HepG2 (cell line): Measurements from ENCODE around the gene KAZN. TPM values are rescaled to one million over a fixed set of nuclear protein-coding genes. Genes with fewer than 3 reads are reported as not detected.
A peak's percentile ranks its signal among the peaks of the same experiment; 100 is the strongest.

Source experiments
- ATAC-seq: fragments of 200-7000 bp; cut with Tn5 transposase; 3 replicates; pipeline ENCODE4 v1.9.1; 2020; ENCODE audit warnings: mild to moderate bottlenecking, moderate library complexity
- BruUV-seq: library from RNA; stranded (reverse); fragments of 400-500 nt; replicated peaks from 2 replicates; lab custom pipeline; 2021; lab: Mats Ljungman, UMichigan
- CTCF ChIA-PET: fragments of 300-600 bp; formaldehyde crosslinking; extraction: SDS; loops from one replicate; lab custom pipeline; 2021; ENCODE audit warnings: low total read pairs, inconsistent platforms, low intra/inter-chr PET ratio; lab: Yijun Ruan, JAX
- POLR2A ChIA-PET: fragments of 350-600 bp; sonication (Branson Sonifier 250); formaldehyde crosslinking; loops from one replicate; lab custom pipeline; 2020; ENCODE audit warnings: antibody characterized with exemption, inconsistent platforms; lab: Yijun Ruan, JAX
- DNase-seq: peaks from one replicate; pipeline ENCODE4 v3.0.0-alpha.2; 2015; ENCODE audit warnings: low spot score
- FAIRE-seq: peaks from 3 replicates; lab custom pipeline; 2011; peaks lifted over from hg19 to GRCh38; lab: Jason Lieb, UNC
- H2AFZ ChIP-seq: one replicate; pipeline ENCODE4 v1.6.1; 2011; ENCODE audit warnings: low read length, inconsistent platforms
- H3K27ac ChIP-seq: fragments of 300-600 bp; 3 replicates; pipeline ENCODE4 v1.8.0; 2011; ENCODE audit warnings: mixed run types, mild to moderate bottlenecking, mixed read lengths, low read length, inconsistent platforms; ENCODE audit not compliant: insufficient read depth; ENCODE audit errors: extremely low read length
- H3K27me3 ChIP-seq, 2 experiments: fragments of 200-600 bp in 1 of 2; 2 replicates in 1 of 2; 3 replicates in 1 of 2; pipeline versions ENCODE4 v1.6.0 to v1.8.0; 2011; ENCODE audit warnings: low read length in 2 of 2, mild to moderate bottlenecking in 2 of 2, moderate library complexity in 2 of 2, inconsistent platforms in 1 of 2; ENCODE audit not compliant: insufficient read depth in 2 of 2, control insufficient read depth in 1 of 2
- H3K36me3 ChIP-seq, 2 experiments: fragments of 200-600 bp in 1 of 2; replicated peaks in 1 of 2; 2 replicates in 1 of 2; 3 replicates in 1 of 2; pipeline versions ENCODE4 v1.5.1 to v1.8.0; 2011; ENCODE audit warnings: low read length in 2 of 2, inconsistent platforms in 1 of 2; ENCODE audit not compliant: insufficient read depth in 2 of 2, control insufficient read depth in 1 of 2
- H3K4me1 ChIP-seq: 2 replicates; pipeline ENCODE4 v1.5.1; 2012; ENCODE audit warnings: low read length, inconsistent platforms; ENCODE audit not compliant: insufficient read depth
- H3K4me2 ChIP-seq: 2 replicates; pipeline ENCODE4 v1.6.0; 2011; ENCODE audit warnings: low read depth, low read length, inconsistent platforms
- H3K4me3 ChIP-seq, 3 experiments: fragments of 200-600 bp in 1 of 3; sonication (generic), shearing (Covaris generic) in 1 of 3; replicated peaks in 1 of 3; 2 replicates each; pipeline ENCODE4 v1.5.1; 2011 to 2016; ENCODE audit warnings: low read length in 3 of 3, inconsistent platforms in 2 of 3, low read depth in 2 of 3, mild to moderate bottlenecking in 2 of 3, control low read depth in 1 of 3, mixed read lengths in 1 of 3; ENCODE audit not compliant: insufficient read depth in 1 of 3
- H3K79me2 ChIP-seq: one replicate; pipeline ENCODE4 v1.6.1; 2011; ENCODE audit warnings: low read length, inconsistent platforms; ENCODE audit not compliant: insufficient read depth
- H3K9ac ChIP-seq: 2 replicates; pipeline ENCODE4 v1.6.0; 2011; ENCODE audit warnings: mild to moderate bottlenecking, low read depth, low read length, inconsistent platforms; ENCODE audit not compliant: insufficient read depth
- H3K9me3 ChIP-seq: 2 replicates; pipeline ENCODE4 v1.5.1; 2012; ENCODE audit warnings: mild to moderate bottlenecking, low read length
- H4K20me1 ChIP-seq: 2 replicates; pipeline ENCODE4 v1.6.0; 2011; ENCODE audit warnings: inconsistent platforms, mild to moderate bottlenecking, low read length, moderate library complexity; ENCODE audit not compliant: insufficient read depth
- AKAP8 ChIP-seq: sonication (generic); formaldehyde crosslinking; IDR thresholded peaks from 2 replicates; pipeline ENCODE4 v1.5.1; 2020; ENCODE audit warnings: mild to moderate bottlenecking, missing genetic modification reagents
- ASH2L ChIP-seq: fragments of 300-600, 200-600 bp; sonication (generic); IDR thresholded peaks from 2 replicates; pipeline ENCODE4 v1.7.0; 2017; ENCODE audit warnings: low read depth, mild to moderate bottlenecking, moderate library complexity, mixed read lengths, low read length; ENCODE audit not compliant: insufficient read length
- E2F2 ChIP-seq: sonication (generic); formaldehyde crosslinking; IDR thresholded peaks from 2 replicates; pipeline ENCODE4 v1.4.0; 2020; ENCODE audit warnings: missing genetic modification reagents, borderline replicate concordance
- HES4 ChIP-seq: sonication (generic); formaldehyde crosslinking; IDR thresholded peaks from 2 replicates; pipeline ENCODE4 v1.9.0; 2021; ENCODE audit warnings: mild to moderate bottlenecking, missing genetic modification reagents, borderline replicate concordance
- HMG20B ChIP-seq: conservative IDR thresholded peaks from 2 replicates; pipeline ENCODE4 v1.6.1; 2016; ENCODE audit warnings: missing genetic modification reagents, missing compliant biosample characterization
- MLX ChIP-seq: IDR thresholded peaks from 2 replicates; pipeline ENCODE4 v1.6.1; 2016
- SAFB2 ChIP-seq: sonication (generic); formaldehyde crosslinking; IDR thresholded peaks from 2 replicates; pipeline ENCODE4 v1.5.1; 2020; ENCODE audit warnings: missing genetic modification reagents, low read depth, mild to moderate bottlenecking, borderline replicate concordance
- SMC3 ChIP-seq: IDR thresholded peaks from 2 replicates; pipeline ENCODE4 v1.6.1; 2011; ENCODE audit warnings: low read length, improper control_type of control experiment
- TOPORS ChIP-seq: sonication (generic); formaldehyde crosslinking; IDR thresholded peaks from 2 replicates; pipeline ENCODE4 v1.8.0; 2023; ENCODE audit warnings: mild to moderate bottlenecking, missing genetic modification reagents
- ZIK1 ChIP-seq: sonication (generic); formaldehyde crosslinking; IDR thresholded peaks from 2 replicates; pipeline ENCODE4 v1.5.0; 2020; ENCODE audit warnings: mild to moderate bottlenecking, low read depth, missing genetic modification reagents, borderline replicate concordance
- ZNF44 ChIP-seq: sonication (generic); formaldehyde crosslinking; IDR thresholded peaks from 2 replicates; pipeline ENCODE4 v1.5.1; 2020; ENCODE audit warnings: mild to moderate bottlenecking, missing genetic modification reagents
- ZNF768 ChIP-seq: sonication (generic); formaldehyde crosslinking; IDR thresholded peaks from 2 replicates; pipeline ENCODE4 v1.4.0; 2020; ENCODE audit warnings: missing genetic modification reagents
- ZNF773 ChIP-seq: sonication (generic); formaldehyde crosslinking; IDR thresholded peaks from 2 replicates; pipeline ENCODE4 v1.4.0; 2020; ENCODE audit warnings: missing genetic modification reagents, borderline replicate concordance
- WGBS: methylation state at CpG from one replicate; pipeline ENCODE4 v1.1.6; 2017; ENCODE audit warnings: low lambda C conversion rate; 5-methylcytosine and 5-hydroxymethylcytosine counted together
- in situ Hi-C: cut with HindIII; loops from 2 replicates; pipeline ENCODE4 v1.10.0; 2017; ENCODE audit warnings: low pct_unique_long_range_greater_than_20kb; ENCODE audit not compliant: extremely low pct_ligation_motif_present
- intact Hi-C: fragments of 100-400 bp; cut with micrococcal nuclease; formaldehyde crosslinking; loops from one replicate; pipeline ENCODE4 v1.10.0; 2022; ENCODE audit not compliant: unreplicated experiment
- polyA plus RNA-seq, 8 experiments: library from polyadenylated mRNA; depleted of rRNA in 3 of 8; stranded (reverse) in 7 of 8; unstranded in 1 of 8; fragments of >200 nt; fragmentation: Illumina TruSeq in 4 of 8; extraction: Trizol in 4 of 8; gene quantifications; 2 replicates each; pipeline versions ENCODE4 v1.2.1 to v1.2.3, GENCODE V29; 2011 to 2016; ENCODE audit warnings: low read depth in 4 of 8, missing spikeins in 1 of 8, mixed read lengths in 1 of 8; ENCODE audit not compliant: insufficient read depth in 1 of 8
- total RNA-seq, 5 experiments: library from RNA; depleted of rRNA; stranded (reverse); fragments of >200 nt; fragmentation: Illumina TruSeq; extraction: Trizol; gene quantifications; 2 replicates each; pipeline ENCODE4 v1.2.3, GENCODE V29; 2016; ENCODE audit warnings: low read depth in 1 of 5

KAZN gene
- total and polyA plus RNA-seq, 2 of the 13 experiments (the other 11 are each of a cell fraction or from before 2014, with no cell fraction given) = 10.4 to 13.5 TPM

GRCh38 chr1:15107058-15107687 is 508.7 kb downstream of the KAZN start (continued):
- no peak for TF ChIP-seq E2F2 (CRISPR knock-in tag)
- no peak for TF ChIP-seq HES4 (CRISPR knock-in tag)
- TF ChIP-seq SAFB2 (CRISPR knock-in tag) = no peak
- peak; percentile 69; the same call in 1 of the 2 replicates for TF ChIP-seq ZNF768 (CRISPR knock-in tag)

DNA sequence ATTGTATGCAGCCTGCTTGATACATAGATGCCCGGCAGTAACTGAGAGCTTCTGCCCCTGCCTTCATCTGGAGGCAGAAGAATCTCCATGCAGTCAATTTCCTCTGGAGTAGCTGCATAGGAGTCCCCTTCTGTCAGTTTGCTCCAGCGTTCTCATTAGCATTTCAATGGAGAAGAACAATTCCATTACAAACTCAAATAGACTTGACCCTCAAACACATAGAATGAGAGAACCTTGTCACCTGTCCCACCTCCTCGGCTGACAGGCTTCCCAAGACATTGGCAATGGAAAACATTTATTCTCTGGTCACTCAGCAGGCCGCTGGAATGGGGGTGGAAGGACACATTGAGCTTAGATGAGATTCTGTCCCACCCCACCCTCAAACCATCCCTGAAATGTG is 509.4 kb downstream of the KAZN start:
- H2AFZ ChIP-seq = no peak overlapping the region
- no peak overlapping the region for H3K9ac ChIP-seq
- FAIRE-seq (no peak), ATAC-seq (no peak), DNase-seq (no peak)
- H3K4me1 ChIP-seq = peaks cover 22% of the 10 kb centered on the region
- TF ChIP-seq ZNF773 (no peak), AKAP8 (CRISPR knock-in tag) (no peak), HMG20B (CRISPR knock-in tag) (no peak), ZIK1 (no peak), ZNF44 (CRISPR knock-in tag) (no peak), ASH2L (no peak), SMC3 (no peak), TOPORS (no peak), MLX (no peak)
- no TSS peak for BruUV-seq
- no peak overlapping the region for H3K4me2 ChIP-seq
- no peak overlapping the region for H3K27ac ChIP-seq
- 24% methylated on average over 3 of the region's 4 CpGs for WGBS
- no peaks in the 10 kb centered on the region for H4K20me1 ChIP-seq
- intact Hi-C loops = no loop called here
- ChIA-PET POLR2A (no interaction called here), CTCF (no interaction called here)
- 0 out of 5 replicates have a peak, but pooled peaks cover 0 to 2% of the 10 kb centered on the region in 2 experiments for H3K27me3 ChIP-seq
- H3K9me3 ChIP-seq = no peaks in the 10 kb centered on the region
- H3K79me2 ChIP-seq = no peaks in the 10 kb centered on the region
- in situ Hi-C loops = no loop called here
- H3K36me3 ChIP-seq = no peaks in the 10 kb centered on the region
- no peak overlapping the region for H3K4me3 ChIP-seq
